NOMO-1 (cell line): Measurements from ENCODE around the gene IGDCC3.
"Not testable (repeated sequence)": the region's sequence is repeated elsewhere in the genome, so short reads cannot be mapped to it uniquely, and the experiment has no call there.

Experiments used
- DNase-seq, 2 experiments: peaks; one replicate each; lab custom pipeline; 2025; ENCODE audit not compliant: unreplicated experiment in 2 of 2; lab: John Stamatoyannopoulos, UW

IGDCC3 gene

DNA sequence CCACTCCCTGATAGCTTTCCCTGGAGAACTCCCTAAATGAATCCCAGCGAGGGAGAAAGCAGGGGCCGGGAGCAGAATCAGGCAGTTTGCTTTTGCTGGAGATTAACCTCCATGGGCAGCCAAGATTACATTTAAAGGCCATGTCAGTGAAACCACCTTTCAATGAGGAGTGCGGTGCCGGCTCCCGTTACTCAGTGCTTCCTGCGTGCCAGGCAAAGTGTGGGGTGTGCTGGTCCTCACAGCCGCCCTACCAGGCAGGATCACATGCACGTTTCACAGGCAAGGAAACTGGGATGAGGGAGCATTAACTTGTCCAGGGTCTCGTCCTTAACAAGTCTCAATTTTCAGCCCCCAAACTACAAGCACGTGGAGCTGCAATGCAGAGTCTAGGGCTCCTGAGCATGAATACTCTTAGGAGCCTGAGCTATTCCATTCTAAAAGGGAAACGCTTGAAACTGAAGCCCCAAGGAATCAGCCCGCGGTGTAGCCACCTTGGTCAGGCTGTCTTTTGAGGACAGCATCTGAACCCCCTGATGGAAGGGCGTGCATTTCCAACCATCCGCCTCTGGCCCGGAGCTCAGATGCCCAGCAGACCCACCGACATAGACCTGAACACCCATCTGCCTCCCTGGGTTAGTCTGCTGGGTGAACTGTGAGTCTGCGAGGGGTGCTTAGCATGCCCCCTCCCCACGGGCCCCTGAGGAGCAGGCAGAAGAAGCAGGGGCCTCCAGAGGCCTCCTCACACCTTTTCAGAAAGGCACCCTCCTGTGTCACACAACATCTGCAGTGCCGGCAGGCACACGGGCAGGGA, 5.6 kb downstream of the IGDCC3 start:
- DNase-seq = no peak

DNA sequence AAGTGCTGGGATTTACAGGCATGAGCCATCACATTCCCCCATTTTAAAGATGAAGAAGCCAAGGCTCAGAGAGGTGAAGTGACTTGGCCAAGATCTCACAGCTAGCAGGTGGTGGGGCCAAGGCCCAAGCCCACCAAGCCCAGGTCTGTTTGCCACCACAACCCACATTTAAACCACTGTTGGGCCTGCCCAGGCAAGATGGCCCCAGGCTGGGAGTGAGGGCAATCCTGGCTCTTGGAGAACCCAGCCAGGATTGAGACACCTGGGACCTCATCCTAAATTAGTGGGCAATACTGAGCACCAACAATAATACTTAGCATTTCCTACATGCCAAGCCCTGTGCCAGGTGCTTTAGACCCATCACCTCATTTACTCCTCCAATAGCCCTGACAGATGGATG, 6.9 kb downstream of the IGDCC3 start:
- no peak for DNase-seq

DNA sequence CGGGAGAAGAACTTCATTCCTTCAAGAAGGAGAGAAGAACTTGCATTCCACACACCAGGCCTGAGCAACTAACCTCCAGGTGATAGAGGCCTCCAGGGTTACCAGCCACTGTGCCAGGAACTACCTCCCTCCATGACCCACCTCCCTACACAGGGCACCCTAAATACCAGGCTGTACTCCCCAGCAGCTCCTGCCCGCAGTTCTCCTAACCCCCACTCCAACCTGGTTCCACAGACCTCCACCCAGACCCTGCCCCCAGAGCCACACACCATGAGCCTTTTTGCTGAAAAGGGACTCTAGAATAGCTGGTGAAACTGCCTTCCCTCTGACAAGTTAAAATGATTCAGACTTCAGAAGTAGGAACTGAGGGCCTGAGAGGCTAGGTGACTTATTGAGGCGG, 8.2 kb downstream of the IGDCC3 start:
- no peak for DNase-seq

DNA sequence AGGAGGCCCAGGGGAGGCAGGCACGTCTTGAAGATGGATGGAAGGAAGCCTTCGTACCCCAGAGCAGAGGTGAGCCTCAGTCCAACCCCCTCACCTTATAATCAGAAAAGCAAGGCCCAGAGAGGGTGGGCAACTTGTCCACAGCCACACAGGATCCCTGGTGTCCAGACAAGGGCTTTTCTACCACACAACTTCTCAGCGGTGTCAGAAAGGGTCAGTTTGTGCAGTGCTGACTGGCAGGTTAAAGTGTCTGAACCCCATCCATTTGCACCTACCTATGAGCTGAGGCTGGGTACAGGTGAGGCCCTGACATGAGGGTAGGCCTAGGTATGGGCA, 8.6 kb downstream of the IGDCC3 start:
- no peak for DNase-seq

DNA sequence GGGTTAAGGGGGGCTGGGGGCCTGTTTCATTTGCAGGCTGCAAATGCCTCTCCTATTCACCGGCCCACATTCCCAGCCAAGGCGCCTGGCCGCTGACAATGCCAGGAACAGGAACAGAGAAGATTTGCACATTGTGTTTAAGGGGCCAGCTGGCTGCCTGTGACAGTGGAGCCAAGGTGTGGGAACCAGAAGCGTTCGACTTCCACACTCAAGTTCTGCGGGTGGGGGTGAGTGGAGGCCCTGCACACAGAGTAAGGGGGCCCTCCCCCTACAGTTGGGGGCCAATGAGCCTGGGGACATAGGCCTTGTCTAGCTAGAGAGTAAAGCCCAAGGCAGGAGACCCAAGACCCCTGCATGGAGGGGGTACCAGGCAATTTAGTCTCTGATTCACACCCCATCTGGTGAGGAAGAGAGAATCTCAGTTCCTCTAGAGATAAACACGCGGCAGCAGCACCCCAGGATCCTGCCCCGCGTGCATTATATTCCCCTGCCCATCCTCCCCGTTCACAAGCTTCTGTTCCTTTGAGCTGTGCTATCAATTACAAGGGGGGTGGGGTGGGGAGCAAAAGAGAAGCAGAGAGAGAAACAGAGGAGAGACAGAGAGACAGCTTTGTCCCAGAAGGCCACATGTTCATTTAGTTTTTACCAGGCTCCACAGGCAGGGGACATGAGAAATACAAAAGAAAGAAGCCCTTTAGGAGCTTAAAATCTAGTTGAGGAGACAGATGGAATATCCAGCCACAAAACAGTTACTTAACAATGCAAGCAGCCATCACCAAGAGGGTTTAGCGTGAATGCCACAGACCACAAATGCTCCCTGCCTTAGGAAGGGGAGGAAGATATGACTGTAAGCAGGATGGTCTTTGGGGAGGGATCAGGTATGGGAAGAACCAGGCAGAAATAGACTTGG, 9.2 kb downstream of the IGDCC3 start:
- no peak for DNase-seq

DNA sequence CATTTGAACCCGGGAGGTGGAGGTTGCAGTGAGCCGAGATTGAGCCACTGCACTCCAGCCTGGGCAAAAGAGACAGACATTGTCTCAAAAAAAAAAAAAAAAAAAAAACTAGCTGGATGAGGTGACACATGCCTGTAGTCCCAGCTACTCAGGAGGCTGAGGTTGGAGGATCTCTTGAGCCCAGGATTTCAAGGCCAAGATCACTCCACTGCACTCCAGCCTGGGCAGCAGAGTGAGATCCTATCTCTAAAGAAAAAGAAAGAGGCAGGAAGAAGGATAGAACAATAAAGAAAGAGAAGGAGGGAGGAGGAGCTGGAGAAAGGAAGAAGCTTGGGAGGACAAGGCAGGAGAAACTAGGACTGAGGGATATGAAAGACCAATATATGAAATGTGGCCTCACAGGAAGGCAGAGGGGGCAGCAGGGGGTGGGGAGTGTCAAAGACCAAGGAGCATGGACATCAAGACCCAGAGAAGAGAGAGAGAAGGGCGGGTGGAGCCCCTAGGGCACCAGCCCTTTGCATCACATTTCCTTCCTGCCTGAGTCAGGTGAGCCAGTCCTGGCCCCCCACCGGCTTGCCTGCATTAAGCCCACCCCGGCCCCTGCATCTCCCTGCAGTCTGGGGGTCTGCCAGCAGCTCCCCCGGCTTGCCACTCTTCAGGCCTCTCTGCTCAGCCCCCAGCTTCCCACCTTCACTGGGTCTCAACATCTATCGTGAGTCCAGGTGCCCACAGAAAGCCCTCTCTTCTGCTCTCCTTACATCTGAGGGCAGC, 11.5 kb downstream of the IGDCC3 start:
- no peak for DNase-seq

DNA sequence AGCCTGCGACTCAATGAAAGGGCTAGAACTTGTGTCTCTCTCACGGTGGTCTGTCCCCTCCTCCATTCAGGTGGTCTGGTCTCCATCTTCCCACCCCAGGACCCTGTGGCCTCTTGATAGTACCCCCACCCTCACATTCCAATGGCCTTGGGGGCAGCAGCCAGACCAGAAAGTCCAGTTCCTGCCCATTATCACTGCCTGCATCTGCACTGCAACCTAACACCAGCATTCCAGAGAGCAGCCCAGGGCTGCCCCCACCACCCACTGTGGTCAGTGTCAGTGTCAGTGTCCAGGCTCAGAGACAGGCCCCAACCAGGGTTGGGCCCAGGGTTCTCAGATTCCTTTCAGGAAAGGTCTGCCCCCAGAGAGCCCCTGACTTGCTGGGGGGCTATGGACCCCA, 12.6 kb downstream of the IGDCC3 start:
- DNase-seq = no peak

DNA sequence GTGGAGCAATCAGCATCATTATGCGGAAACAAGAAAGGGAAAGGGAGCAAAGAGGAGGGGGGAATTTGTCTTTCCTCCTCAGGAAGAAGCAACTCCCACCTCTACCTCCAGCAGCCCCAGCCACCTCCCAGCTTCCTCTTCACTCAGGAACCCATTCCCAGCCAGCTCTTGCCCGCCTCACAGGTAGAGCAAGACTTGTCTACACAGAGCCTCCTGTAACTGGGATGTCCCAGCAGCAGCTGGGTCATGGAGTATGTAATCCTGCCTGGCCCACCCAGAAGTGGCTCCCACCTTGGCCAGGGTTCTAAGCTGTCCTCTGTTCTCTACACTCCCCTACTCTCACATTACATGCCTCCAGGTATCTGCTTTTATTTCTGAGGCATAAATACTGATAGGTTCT, 14.0 kb downstream of the IGDCC3 start:
- no peak for DNase-seq

DNA sequence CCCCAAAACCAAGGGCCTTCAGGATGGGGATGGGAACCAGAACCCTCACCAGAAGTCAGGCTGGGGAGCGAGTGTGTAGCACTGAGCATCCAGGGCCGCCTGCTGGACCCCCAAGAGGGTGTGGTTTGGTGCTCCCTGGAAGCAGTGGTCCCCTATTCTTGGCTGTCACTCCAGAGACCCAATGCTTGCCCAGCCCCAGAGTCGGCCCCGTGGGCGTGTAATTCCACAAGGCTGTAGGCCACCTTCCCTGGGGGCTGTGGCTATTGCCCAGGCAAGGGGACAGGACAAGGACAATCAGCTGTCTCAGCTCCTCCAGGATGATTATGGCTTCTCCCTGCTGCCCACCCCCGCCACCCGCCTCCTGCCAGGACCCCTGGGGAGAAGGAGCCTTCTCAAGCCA, 14.5 kb downstream of the IGDCC3 start:
- no peak for DNase-seq

DNA sequence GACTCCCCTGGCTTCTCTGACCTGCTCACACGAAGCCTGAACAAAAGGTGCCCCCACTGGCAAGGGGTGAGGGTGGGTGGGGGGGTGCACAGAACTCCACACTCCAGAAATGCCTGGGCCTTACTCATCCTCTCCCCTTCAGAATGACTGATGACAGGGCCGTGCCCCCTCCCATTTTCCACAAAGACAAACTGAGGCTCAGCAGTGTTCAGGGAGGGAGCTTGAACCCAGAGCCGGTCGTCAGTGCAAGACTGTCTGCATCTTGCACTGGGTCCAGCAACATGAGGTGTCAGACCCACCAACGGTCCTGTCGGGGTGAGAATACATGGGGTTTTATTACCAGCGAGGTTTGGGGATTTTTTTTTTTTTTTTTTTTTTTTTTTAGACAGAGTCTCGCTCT, 15.3 kb downstream of the IGDCC3 start:
- no peak for DNase-seq

DNA sequence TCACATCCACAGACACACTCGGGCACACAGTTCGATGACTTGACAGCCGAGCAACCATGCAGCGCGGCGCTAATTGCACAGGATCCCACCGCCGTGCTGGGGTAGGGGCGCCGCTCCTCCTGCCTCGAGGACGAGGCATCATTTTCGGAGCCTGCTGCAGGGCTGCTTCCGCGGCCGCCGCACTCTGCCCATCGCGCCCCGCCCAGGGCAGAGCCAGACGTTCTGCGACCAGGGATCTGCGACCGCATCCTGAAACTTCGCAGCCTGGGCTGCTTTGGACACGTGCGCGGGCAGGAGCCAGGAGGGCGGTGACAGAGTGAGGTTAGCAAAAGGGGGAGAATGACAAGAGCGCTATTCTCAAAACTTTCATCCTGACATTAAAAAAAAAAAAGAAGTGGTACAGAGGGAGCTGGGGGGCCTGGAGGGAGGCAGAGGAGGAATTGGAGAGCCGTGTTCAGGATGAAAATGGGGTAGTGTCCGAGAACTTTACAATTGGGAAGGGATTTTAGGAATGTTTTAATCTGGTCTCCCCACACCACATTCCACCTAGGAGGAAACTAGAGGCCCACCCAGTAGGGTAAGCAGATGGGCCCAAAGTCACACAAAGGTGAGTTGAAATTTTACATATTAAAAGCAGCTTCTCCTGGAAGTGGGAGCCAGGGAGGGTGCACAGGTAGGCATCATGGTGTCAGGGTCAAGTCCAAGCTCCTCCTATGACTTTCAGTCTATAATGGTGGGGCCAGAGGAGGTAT, 15.9 kb downstream of the IGDCC3 start:
- DNase-seq = no peak

DNA sequence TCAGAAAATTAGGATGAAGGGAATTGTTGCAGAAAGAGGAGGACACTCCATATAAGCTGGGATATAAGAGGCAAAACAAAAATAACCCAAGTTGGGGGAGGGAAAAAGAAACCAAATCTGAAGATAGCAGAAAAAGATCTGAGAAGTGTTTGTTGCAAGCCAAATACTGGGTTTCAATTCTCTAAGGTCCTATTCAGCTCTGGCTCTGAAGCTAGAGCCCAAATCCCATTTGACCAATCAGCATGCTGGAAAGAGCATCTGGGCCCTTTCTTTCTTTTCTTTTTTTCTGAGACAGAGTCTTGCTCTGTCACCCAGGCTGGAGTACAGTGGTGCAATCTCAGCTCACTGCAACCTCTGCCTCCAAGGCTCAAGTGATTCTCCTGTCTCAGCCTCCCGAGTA, 17.3 kb downstream of the IGDCC3 start:
- DNase-seq = no peak

DNA sequence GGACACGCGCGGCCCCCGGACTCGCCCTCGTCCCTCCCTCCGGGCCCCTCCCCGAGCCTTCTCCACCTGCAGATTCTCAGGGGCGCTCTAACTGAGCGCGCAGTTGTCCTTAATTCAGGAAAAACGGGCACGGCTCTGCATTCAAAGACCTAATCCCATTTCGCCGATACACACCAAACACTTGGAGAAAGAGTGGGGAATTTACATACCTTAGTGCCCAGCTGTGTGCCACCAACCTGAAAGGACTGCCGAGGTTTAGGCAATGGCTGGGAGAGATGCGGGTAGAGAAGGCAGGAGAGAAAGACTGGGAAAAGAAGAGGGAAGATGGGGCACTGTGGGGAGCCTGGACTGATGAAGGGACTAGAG, 21.8 kb downstream of the IGDCC3 start:
- no peak for DNase-seq

DNA sequence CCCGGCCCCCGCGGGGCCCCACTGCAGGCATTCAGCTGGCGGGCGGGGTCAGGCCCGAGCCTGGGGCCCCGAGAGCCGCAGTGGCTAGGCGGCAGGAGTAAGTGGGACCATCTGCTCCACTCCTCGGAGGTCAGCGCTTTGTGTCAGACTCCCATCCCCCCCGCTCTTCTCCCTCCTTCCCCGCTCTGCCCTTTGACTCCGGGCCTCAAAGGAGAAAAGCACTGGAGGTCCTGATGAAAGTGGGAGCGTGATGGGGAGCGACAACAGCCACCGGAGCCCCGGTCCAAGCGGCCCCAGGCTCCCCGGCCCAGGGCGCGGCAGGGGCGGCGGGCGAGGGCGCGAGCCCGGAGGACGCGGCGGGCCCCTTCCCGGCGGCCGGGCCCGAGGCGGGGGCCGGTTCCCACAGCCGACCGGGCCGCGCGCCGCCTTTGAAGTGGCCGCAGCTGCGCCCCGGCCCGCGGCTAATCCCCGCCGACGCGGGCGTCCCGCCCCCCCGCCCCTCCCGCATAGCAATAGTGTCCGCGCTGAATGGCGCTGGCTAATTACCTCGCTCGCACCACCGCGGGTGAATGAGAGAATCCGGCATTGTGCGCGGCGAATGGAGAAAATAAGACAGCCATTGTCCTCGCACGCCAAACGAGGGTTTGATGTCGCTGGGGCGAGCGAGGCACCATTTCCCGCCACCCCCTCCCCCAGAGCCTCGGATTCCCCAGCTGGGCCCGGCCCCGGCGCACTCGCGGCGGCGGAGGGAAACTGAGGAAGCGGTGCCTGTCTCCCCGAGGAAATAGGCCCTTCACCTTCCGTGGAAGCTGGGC, 22.4 kb downstream of the IGDCC3 start:
- DNase-seq = no peak

DNA sequence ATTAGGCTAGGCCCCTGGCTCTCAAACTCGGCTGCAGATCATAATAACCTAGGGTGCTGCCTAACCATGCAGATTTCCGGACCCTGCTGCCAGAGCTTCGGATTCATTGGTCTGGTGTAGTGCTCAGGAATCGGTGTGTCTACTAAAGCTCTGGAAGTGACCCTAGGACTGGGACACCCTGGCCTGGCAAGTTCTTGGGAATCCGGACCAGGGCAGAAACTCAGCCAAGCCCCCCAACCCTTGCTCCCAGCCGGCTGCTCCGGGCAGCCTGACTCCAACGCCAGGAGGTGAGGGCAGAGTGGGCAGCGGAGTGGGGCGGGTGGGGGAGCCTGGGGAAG, 23.0 kb downstream of the IGDCC3 start:
- no peak for DNase-seq

DNA sequence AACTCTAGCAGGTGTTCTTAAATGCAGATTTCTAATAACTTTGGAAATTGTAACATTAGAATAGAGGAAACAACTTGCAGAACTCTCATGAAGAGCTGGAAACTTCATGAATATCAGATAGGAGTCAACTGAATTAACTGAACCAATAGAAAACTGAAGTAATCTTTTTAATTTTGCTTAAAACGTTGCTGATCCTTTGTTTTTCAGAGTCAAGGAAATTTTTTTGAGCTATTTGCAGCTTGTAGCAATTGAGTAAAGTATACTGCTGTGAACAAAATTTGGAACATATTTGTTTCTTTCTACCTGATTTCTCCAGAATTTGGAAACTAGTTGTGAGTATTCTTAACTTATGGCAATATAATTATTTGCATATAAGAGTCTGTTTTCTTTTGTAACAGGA, 25.8 kb downstream of the IGDCC3 start:
- not testable (repeated sequence) for DNase-seq

DNA sequence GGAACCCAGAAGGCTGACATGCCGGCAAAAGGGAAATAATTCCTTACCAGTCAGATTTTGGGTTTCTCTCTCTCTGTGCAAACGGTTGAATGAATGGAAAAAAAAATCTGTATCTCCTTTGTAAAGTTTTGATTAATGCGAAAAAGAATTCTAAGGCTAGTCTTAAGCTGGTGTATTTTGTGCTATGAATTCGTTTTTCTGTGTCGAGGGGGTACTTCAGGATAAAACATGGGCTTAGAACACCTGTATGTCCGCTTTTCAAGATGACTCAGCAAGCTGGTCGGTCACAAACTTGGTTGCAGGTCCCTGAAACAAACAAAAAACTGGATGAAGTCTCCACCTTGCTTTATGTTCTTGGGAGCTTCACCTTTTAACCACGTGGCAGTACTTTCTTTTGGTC, 28.5 kb downstream of the IGDCC3 start:
- no peak for DNase-seq

DNA sequence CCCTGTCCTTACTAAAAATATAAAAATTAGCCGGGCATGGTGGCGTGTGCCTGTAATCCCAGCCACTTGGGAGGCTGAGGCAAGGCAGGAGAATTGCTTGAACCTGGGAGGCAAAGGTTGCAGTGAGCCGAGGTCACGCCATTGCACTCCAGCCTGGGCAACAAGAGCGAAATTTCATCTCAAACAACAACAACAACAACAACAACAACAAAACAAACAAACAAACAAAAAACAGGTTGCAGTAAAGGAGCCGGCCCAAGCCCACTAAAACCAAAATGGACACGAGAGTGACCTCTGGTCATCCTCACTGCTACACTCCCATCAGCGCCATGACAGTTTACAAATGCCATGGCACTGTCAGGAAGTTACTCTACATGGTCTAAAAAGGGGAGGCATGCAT, 30.0 kb downstream of the IGDCC3 start:
- not testable (repeated sequence) for DNase-seq

DNA sequence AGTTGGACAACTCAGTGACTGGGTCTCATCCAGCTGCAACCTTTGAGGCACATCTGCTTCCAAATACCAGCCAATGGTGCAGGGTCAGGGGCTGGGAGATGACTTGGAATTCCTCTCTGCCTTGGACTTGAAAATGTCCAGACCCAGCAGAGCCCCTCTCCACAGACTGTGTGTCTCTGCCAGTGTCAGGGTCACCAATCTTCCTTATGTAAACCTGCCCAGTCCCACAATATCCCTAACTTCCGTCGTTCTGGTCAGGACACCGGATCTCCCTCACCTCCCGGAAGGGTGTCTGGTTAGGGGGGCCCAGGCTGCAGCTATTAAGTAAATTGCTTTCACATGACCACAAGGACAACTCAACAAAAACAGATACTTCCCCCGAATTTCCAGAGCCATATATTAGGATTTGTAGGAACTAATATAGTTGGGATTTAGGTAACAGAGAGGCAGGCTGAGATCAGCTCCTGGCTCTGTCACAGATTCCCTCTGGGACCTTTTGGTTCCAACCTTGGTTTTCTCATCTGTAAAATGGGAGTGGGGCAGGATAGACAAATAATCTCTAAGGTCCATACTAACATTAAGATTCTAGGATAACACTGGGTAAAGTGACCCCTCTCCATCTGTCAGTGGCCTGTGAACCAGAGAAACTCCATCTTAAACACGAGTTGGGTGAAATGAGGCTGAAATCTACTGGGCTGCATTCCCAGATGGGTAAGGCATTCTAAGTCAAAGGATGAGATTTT, 30.8 kb downstream of the IGDCC3 start:
- no peak for DNase-seq
